Ramos (cell line): ENCODE data around the gene WDR54.
"Not testable (repeated sequence)": the region's sequence is repeated elsewhere in the genome, so short reads cannot be mapped to it uniquely, and the experiment has no call there.

Experiments used
- in situ Hi-C: fragments of 300-500 bp; cut with MboI; formaldehyde crosslinking; loops from one replicate; pipeline ENCODE4 v1.14.3; 2022; ENCODE audit warnings: low sequenced_read_pairs; ENCODE audit not compliant: unreplicated experiment

The WDR54 gene

GRCh38 chr2:74426181-74426758, 4.7 kb downstream of the WDR54 start:
- in situ Hi-C loops = no loop called here

- in situ Hi-C loops = no loop called here
Measured at GRCh38 chr2:74427551-74427950, 6.0 kb downstream of the WDR54 start.

- in situ Hi-C loops = no loop called here
Measured at GRCh38 chr2:74428675-74429074, 7.1 kb downstream of the WDR54 start.

- in situ Hi-C loops = no loop called here
Measured at GRCh38 chr2:74429487-74430451, 8.2 kb downstream of the WDR54 start.

- in situ Hi-C loops = no loop called here
Measured at GRCh38 chr2:74430502-74430901, 9.0 kb downstream of the WDR54 start.

- in situ Hi-C loops = no loop called here
Measured at GRCh38 chr2:74436111-74436805, 14.7 kb downstream of the WDR54 start.

- in situ Hi-C loops = no loop called here
Measured at GRCh38 chr2:74436848-74437695, 15.5 kb downstream of the WDR54 start.

- in situ Hi-C loops = no loop called here
Measured at GRCh38 chr2:74438248-74438647, 16.7 kb downstream of the WDR54 start.

GRCh38 chr2:74439373-74439772, 17.8 kb downstream of the WDR54 start:
- in situ Hi-C loops = no loop called here

- in situ Hi-C loops = no loop called here
Measured at GRCh38 chr2:74439803-74440377, 18.4 kb downstream of the WDR54 start.

GRCh38 chr2:74440378-74441169, 19.0 kb downstream of the WDR54 start:
- in situ Hi-C loops = no loop called here

- in situ Hi-C loops = no loop called here
Measured at GRCh38 chr2:74441170-74441689, 19.7 kb downstream of the WDR54 start.

GRCh38 chr2:74441690-74442482, 20.4 kb downstream of the WDR54 start, which contains the start of gene RTKN:
Gene RTKN, minus strand, starts transcription at chr2:74441937. Its CDS starts 121 bp downstream, at chr2:74441816.
- in situ Hi-C loops = no loop called here

GRCh38 chr2:74442483-74443297, 21.2 kb downstream of the WDR54 start:
- in situ Hi-C loops = not testable (repeated sequence)

GRCh38 chr2:74444498-74445318, 23.2 kb downstream of the WDR54 start:
- in situ Hi-C loops = no loop called here
